GM06990 (cell line): ENCODE results near the gene ARHGAP15.

Experiments used
- DNase-seq: peaks from one replicate; pipeline ENCODE4 v3.0.0-alpha.2; 2011; ENCODE audit not compliant: insufficient read length; ENCODE audit errors: extremely low read depth
- H3K27me3 ChIP-seq: replicated peaks from 2 replicates; pipeline ENCODE4 v1.6.0; 2011; ENCODE audit warnings: low read length; ENCODE audit not compliant: control insufficient read depth, insufficient read depth
- H3K36me3 ChIP-seq: 2 replicates; pipeline ENCODE4 v1.5.1; 2011; ENCODE audit warnings: low read length; ENCODE audit not compliant: control insufficient read depth, insufficient read depth
- H3K4me3 ChIP-seq: replicated peaks from 2 replicates; pipeline ENCODE4 v1.5.1; 2011; ENCODE audit warnings: low read depth, mild to moderate bottlenecking, control low read depth, low read length
- CTCF ChIP-seq: IDR thresholded peaks from 2 replicates; pipeline ENCODE4 v1.5.1; 2011; ENCODE audit warnings: low read length, control low read depth, mild to moderate bottlenecking, inconsistent platforms; ENCODE audit not compliant: insufficient read depth, poor library complexity, severe bottlenecking

ARHGAP15 gene

GRCh38 chr2:143121957-143122356 lies 7.3 kb upstream of the ARHGAP15 start:
- no peak for TF ChIP-seq CTCF
- no peaks in the 10 kb centered on the region for H3K27me3 ChIP-seq
- H3K36me3 ChIP-seq, result no peaks in the 10 kb centered on the region
- H3K4me3 ChIP-seq, result no peak overlapping the region
- no peak for DNase-seq

- no peak for DNase-seq
- Histone ChIP-seq H3K27me3 (no peaks in the 10 kb centered on the region), H3K4me3 (no peak overlapping the region), H3K36me3 (no peaks in the 10 kb centered on the region)
- TF ChIP-seq CTCF, result no peak
These were observed 5.3 kb upstream of the ARHGAP15 start for GRCh38 chr2:143123911-143124310.

- no peak for DNase-seq
- H3K27me3 ChIP-seq, result no peaks in the 10 kb centered on the region
- H3K36me3 ChIP-seq, result no peaks in the 10 kb centered on the region
- TF ChIP-seq CTCF, result no peak
- no peak overlapping the region for H3K4me3 ChIP-seq
These were observed 4.8 kb upstream of the ARHGAP15 start for GRCh38 chr2:143124445-143124844.

GRCh38 chr2:143125717-143126116 lies 3.5 kb upstream of the ARHGAP15 start:
- Histone ChIP-seq H3K27me3 (no peaks in the 10 kb centered on the region), H3K36me3 (no peaks in the 10 kb centered on the region), H3K4me3 (no peak overlapping the region)
- no peak for TF ChIP-seq CTCF
- DNase-seq, result no peak

- no peaks in the 10 kb centered on the region for H3K27me3 ChIP-seq
- TF ChIP-seq CTCF, result no peak
- no peaks in the 10 kb centered on the region for H3K36me3 ChIP-seq
- DNase-seq, result no peak
- no peak overlapping the region; the same call in 1 of the 2 replicates for H3K4me3 ChIP-seq
These were observed 3.1 kb downstream of the ARHGAP15 start for GRCh38 chr2:143132355-143132754.

- H3K4me3 ChIP-seq, result no peak overlapping the region
- DNase-seq, result no peak
- no peak for TF ChIP-seq CTCF
- H3K36me3 ChIP-seq, result no peaks in the 10 kb centered on the region
- H3K27me3 ChIP-seq, result no peaks in the 10 kb centered on the region
These were observed 4.6 kb downstream of the ARHGAP15 start for GRCh38 chr2:143133783-143134182.
